NT2/D1 (cell line): ENCODE results near the gene CXXC5.
A peak's percentile ranks its signal among the peaks of the same experiment; 100 is the strongest.

ENCODE experiments used
- DNase-seq: peaks from one replicate; pipeline ENCODE4 v3.0.0-alpha.2; 2011; ENCODE audit warnings: low read depth, low spot score
- H3K27me3 ChIP-seq: 2 replicates; pipeline ENCODE4 v1.6.0; 2011; ENCODE audit warnings: mild to moderate bottlenecking; ENCODE audit not compliant: insufficient read length, insufficient read depth
- H3K36me3 ChIP-seq: 2 replicates; pipeline ENCODE4 v1.6.1; 2011; ENCODE audit warnings: mild to moderate bottlenecking, low read length, mixed read lengths; ENCODE audit not compliant: insufficient read depth, insufficient read length
- H3K4me1 ChIP-seq: 2 replicates; pipeline ENCODE4 v1.5.1; 2011; ENCODE audit not compliant: insufficient read depth, insufficient read length
- H3K4me3 ChIP-seq: 2 replicates; pipeline ENCODE4 v1.5.1; 2011; ENCODE audit warnings: low read depth; ENCODE audit not compliant: insufficient read length
- H3K9ac ChIP-seq: 2 replicates; pipeline ENCODE4 v1.6.0; 2011; ENCODE audit warnings: low read depth; ENCODE audit not compliant: insufficient read length
- H3K9me3 ChIP-seq: 2 replicates; pipeline ENCODE4 v1.5.1; 2011; ENCODE audit warnings: mild to moderate bottlenecking, low read length; ENCODE audit not compliant: insufficient read depth
- SUZ12 ChIP-seq: IDR thresholded peaks from 2 replicates; pipeline ENCODE4 v1.6.1; 2011; ENCODE audit not compliant: insufficient read length, insufficient read depth; ENCODE audit errors: extremely low read depth
- YY1 ChIP-seq: IDR thresholded peaks from 2 replicates; pipeline ENCODE4 v1.6.1; 2011; ENCODE audit not compliant: insufficient read length, insufficient read depth
- ZNF274 ChIP-seq: IDR thresholded peaks from 2 replicates; pipeline ENCODE4 v1.6.1; 2011; ENCODE audit warnings: mild to moderate bottlenecking, low read depth, low read length

Gene CXXC5

GRCh38 chr5:139635606-139636206 is 12.4 kb upstream of the CXXC5 start:
- Histone ChIP-seq H3K27me3 (no peaks in the 10 kb centered on the region), H3K4me1 (peaks cover 23% of the 10 kb centered on the region), H3K9me3 (no peaks in the 10 kb centered on the region), H3K9ac (no peak overlapping the region), H3K36me3 (peaks cover 10% of the 10 kb centered on the region), H3K4me3 (no peak overlapping the region)
- TF ChIP-seq SUZ12, result no peak
- no peak for TF ChIP-seq YY1
- TF ChIP-seq ZNF274, result no peak
- no peak for DNase-seq

- Histone ChIP-seq H3K9ac (no peak overlapping the region), H3K27me3 (no peaks in the 10 kb centered on the region), H3K36me3 (peaks cover 10% of the 10 kb centered on the region), H3K4me3 (no peak overlapping the region), H3K9me3 (no peaks in the 10 kb centered on the region), H3K4me1 (peaks cover 24% of the 10 kb centered on the region)
- no peak for DNase-seq
- TF ChIP-seq YY1 (no peak), SUZ12 (no peak), ZNF274 (no peak)
Measured at GRCh38 chr5:139636207-139636792, 11.8 kb upstream of the CXXC5 start.

GRCh38 chr5:139636975-139637408 is 11.2 kb upstream of the CXXC5 start:
- no peaks in the 10 kb centered on the region for H3K9me3 ChIP-seq
- H3K4me1 ChIP-seq, result peaks cover 24% of the 10 kb centered on the region
- no peak for DNase-seq

GRCh38 chr5:139637438-139638089 is 10.6 kb upstream of the CXXC5 start:
- DNase-seq, result no peak
- TF ChIP-seq SUZ12 (no peak), ZNF274 (no peak), YY1 (no peak)
- Histone ChIP-seq H3K36me3 (peaks cover 1% of the 10 kb centered on the region), H3K9me3 (no peaks in the 10 kb centered on the region), H3K27me3 (no peaks in the 10 kb centered on the region), H3K4me1 (peaks cover 26% of the 10 kb centered on the region), H3K4me3 (peak overlapping the region; percentile 21), H3K9ac (peak overlapping the region; percentile 72)

More at GRCh38 chr5:139636975-139637408, 11.2 kb upstream of the CXXC5 start:
- no peak for TF ChIP-seq ZNF274
- TF ChIP-seq YY1, result no peak
- no peak for TF ChIP-seq SUZ12
- Histone ChIP-seq H3K27me3 (no peaks in the 10 kb centered on the region), H3K4me3 (peak overlapping the region; percentile 16), H3K36me3 (peaks cover 5% of the 10 kb centered on the region), H3K9ac (no peak overlapping the region)

- Histone ChIP-seq H3K9me3 (no peaks in the 10 kb centered on the region), H3K4me3 (peak overlapping the region; percentile 13), H3K27me3 (no peaks in the 10 kb centered on the region), H3K4me1 (peaks cover 27% of the 10 kb centered on the region), H3K9ac (peak overlapping the region; percentile 72), H3K36me3 (no peaks in the 10 kb centered on the region)
- TF ChIP-seq SUZ12, result no peak
- no peak for TF ChIP-seq ZNF274
- no peak for TF ChIP-seq YY1
- DNase-seq, result no peak
Measured at GRCh38 chr5:139638090-139638735, 9.9 kb upstream of the CXXC5 start.

GRCh38 chr5:139638736-139639618 is 9.2 kb upstream of the CXXC5 start:
- Histone ChIP-seq H3K4me1 (peaks cover 29% of the 10 kb centered on the region), H3K9me3 (no peaks in the 10 kb centered on the region), H3K4me3 (no peak overlapping the region), H3K9ac (peak overlapping the region; percentile 17), H3K36me3 (no peaks in the 10 kb centered on the region), H3K27me3 (no peaks in the 10 kb centered on the region)
- TF ChIP-seq YY1, result no peak
- no peak for TF ChIP-seq ZNF274
- no peak for TF ChIP-seq SUZ12
- no peak for DNase-seq
